Fibroblast of the conjunctiva (primary cell): ENCODE measurements around the gene RGMB.

Source experiments
- DNase-seq: peaks from one replicate; pipeline ENCODE4 v3.0.0-alpha.2; 2010; ENCODE audit warnings: low read depth

The RGMB gene

DNA sequence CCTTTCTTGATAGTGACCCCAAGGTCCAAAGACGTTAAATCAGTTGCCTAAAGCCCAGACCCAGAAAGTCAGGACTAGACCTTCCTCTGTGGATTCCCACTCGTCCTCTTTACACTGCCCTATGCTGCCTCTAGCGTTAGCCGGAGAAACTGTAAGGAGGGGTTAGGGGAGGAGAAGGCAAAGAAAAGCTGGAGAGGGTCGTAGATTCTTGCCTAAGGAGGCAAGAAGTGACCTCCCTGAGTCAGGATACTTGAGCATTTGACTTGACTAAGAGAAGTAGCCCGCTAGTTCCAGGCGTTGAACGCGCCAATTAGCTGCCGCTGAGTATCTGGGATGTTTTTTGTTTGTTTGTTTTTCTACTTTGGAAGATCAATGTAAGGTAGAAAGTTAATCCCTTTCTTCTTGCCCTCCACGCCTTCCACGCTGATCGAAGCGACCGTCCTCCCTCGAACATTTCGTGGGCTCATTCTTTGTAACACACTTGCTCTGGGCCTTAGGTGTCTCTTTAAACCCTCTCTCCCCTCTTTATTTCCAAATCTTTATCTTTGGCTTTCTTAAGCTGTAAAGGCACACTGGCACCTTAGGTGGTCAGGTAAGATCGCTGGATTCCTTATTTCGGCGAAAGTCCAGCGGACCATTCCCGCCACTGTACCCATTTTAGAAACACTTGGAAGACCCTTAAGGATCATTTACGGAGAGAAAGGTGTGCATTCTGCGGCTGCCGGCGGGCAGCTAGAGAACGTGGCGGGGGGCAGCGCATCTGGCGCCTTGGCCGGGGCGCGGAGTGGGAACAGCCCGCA, 5.1 kb upstream of the RGMB start:
- DNase-seq: peak; percentile 80

GRCh38 chr5:98768960-98769209, 4.6 kb upstream of the RGMB start:
- DNase-seq: no peak

- peak; percentile 75 for DNase-seq
Observed at GRCh38 chr5:98769210-98769958, 4.1 kb upstream of the RGMB start.

- DNase-seq: no peak
Observed at GRCh38 chr5:98769959-98770208, 3.6 kb upstream of the RGMB start.

GRCh38 chr5:98770209-98770910, 3.1 kb upstream of the RGMB start:
- no peak for DNase-seq

- DNase-seq: no peak
Observed at GRCh38 chr5:98770911-98771322, 2.5 kb upstream of the RGMB start.

GRCh38 chr5:98771382-98772109, 1.9 kb upstream of the RGMB start:
- DNase-seq: peak; percentile 92

GRCh38 chr5:98772415-98773213, 849 bp upstream of the RGMB start:
- DNase-seq: no peak

GRCh38 chr5:98773214-98773463, 324 bp upstream of the RGMB start:
- DNase-seq: no peak

- no peak for DNase-seq
Observed at GRCh38 chr5:98774192-98775033, 950 bp downstream of the RGMB start.

- DNase-seq: no peak
Observed at GRCh38 chr5:98775246-98776065, 2.0 kb downstream of the RGMB start.

- DNase-seq: peak; percentile 72
Observed at GRCh38 chr5:98776066-98776705, 2.7 kb downstream of the RGMB start.

- DNase-seq: no peak
Observed at GRCh38 chr5:98777295-98777694, 3.8 kb downstream of the RGMB start.

GRCh38 chr5:98779264-98779877, 5.9 kb downstream of the RGMB start:
- no peak for DNase-seq

DNA sequence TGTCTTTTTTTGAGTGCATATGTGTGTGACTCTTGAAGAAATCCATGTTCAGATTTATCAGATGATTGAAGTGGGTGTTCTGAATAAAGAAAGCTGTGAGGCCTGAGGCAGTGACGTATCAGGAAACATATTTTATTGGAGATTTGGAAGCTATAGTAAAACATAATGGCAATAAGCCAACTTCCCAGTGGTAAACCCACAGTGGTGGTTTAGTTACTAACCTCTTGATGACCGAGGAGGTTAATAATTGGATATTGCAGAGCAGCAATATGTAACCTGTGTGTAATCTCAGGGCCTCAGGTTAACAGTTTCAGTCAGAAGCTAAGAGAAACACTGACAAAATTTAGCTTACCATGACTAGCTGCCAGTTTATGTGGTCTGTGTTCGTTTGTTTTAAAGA, 6.9 kb downstream of the RGMB start:
- DNase-seq: no peak

- DNase-seq: no peak
Observed at GRCh38 chr5:98781520-98781919, 8.1 kb downstream of the RGMB start.

DNA sequence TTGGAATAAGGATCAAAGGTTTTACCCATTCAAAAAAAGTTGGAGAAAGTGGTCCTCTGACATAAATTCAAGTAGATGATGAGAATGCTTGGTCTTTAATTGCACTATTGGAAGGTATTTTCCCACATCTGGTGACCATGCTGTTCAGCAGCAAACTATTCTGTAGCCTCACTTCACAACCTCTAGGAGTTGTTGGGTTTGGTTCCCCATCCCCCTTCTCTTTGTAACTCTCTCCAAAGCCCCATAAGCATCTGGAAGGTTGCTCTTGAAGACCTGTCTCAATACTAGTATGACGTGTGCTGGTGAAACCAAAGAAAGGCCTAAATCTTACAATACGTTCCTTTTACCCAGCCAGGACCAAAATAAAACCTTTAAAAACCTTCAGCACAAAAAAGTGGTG, 8.5 kb downstream of the RGMB start:
- no peak for DNase-seq

GRCh38 chr5:98783051-98783649, 9.7 kb downstream of the RGMB start:
- DNase-seq: no peak

DNA sequence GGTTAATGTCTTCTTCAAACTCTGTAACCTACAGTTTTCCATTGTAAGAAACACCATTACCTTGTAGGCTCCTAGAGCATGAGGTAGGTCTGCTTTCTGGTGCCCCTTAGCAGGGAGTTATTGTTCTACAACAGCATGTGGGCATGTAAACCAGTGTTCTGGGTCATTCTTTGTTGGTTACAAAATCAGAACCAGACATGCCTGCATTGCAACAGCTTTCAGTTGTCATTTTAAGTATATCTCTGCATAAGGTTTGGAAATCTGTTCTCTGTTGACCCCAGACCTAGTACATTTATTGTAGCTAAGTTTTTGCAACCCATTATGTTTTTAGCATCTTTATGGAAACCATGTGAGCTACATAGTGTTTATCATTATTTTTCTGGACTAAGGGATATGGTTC, 10.9 kb downstream of the RGMB start:
- no peak for DNase-seq
